ENCODE results near the gene NUMA1.

DNA sequence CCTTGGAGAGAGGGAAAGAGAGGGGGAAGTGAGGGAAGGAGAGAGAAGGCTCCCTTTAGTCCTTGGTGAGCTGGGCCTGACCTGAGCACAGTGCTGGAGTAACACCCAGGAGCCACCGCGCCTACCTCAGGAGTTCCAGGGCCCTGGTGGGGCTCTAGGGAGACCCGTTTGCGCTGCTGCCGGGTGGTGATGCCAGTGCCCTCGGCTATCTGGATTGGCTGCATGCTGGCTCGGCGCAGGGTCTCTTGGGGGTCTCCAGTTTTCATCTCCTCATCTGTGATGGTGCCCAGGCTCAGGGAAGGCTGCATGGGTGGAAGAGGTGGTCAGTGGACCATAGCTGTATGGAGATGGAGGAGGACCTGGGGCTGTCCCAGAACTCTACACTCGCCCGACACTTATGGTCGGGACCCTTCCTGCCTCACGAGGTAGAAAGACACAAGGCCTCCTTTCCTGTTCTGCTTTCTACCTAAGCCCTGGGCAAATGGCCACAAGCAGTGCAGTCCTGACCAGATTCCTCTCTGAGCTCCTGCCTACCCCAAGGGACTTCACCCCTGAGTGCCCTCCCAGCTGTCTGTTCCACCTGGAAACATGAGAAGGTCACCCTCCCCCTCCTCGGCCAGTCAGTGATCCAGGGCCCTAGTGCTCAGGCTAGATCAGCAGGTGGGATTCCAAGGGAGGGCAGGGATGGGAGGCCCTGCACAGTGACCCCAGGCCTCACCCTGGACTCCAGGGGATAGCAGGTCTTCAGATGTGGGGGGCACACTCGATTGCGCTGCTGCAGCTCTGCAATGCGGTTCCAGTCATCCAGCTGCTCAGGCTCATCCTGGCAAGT lies 75.6 kb downstream of the NUMA1 start:
- TF ChIP-seq, protein P1, sequence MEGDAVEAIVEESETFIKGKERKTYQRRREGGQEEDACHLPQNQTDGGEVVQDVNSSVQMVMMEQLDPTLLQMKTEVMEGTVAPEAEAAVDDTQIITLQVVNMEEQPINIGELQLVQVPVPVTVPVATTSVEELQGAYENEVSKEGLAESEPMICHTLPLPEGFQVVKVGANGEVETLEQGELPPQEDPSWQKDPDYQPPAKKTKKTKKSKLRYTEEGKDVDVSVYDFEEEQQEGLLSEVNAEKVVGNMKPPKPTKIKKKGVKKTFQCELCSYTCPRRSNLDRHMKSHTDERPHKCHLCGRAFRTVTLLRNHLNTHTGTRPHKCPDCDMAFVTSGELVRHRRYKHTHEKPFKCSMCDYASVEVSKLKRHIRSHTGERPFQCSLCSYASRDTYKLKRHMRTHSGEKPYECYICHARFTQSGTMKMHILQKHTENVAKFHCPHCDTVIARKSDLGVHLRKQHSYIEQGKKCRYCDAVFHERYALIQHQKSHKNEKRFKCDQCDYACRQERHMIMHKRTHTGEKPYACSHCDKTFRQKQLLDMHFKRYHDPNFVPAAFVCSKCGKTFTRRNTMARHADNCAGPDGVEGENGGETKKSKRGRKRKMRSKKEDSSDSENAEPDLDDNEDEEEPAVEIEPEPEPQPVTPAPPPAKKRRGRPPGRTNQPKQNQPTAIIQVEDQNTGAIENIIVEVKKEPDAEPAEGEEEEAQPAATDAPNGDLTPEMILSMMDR (IDR thresholded peaks at IDR 0.05; ENCODE audit: control extremely low read depth in 1 of 3, insufficient read depth in 1 of 3, low read depth in 1 of 3, low read length in 3 of 3) = no peak
- TF ChIP-seq POLR2A (IDR thresholded peaks at IDR 0.05; ENCODE audit: control extremely low read depth in 1 of 2, low read depth in 2 of 2, low read length in 2 of 2) (peak in 1 of 2 experiments; percentile 19; a peak in 1 of 3 replicates), SP4 (IDR thresholded peaks at IDR 0.05; ENCODE audit: low read length) (no peak)
- TF ChIP-seq, protein P2, sequence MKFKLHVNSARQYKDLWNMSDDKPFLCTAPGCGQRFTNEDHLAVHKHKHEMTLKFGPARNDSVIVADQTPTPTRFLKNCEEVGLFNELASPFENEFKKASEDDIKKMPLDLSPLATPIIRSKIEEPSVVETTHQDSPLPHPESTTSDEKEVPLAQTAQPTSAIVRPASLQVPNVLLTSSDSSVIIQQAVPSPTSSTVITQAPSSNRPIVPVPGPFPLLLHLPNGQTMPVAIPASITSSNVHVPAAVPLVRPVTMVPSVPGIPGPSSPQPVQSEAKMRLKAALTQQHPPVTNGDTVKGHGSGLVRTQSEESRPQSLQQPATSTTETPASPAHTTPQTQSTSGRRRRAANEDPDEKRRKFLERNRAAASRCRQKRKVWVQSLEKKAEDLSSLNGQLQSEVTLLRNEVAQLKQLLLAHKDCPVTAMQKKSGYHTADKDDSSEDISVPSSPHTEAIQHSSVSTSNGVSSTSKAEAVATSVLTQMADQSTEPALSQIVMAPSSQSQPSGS (IDR thresholded peaks at IDR 0.05; ENCODE audit: low read length) = no peak
- TF ChIP-seq, protein P3, sequence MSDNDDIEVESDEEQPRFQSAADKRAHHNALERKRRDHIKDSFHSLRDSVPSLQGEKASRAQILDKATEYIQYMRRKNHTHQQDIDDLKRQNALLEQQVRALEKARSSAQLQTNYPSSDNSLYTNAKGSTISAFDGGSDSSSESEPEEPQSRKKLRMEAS (IDR thresholded peaks at IDR 0.05) = no peak
